HG02759 (cell line): Measurements from ENCODE around the gene ITPR1.

Source experiments
- ATAC-seq: cut with Tn5 transposase; IDR thresholded peaks from one replicate; pipeline ENCODE4 v1.9.1; 2021; ENCODE audit warnings: mild to moderate bottlenecking, moderate library complexity; ENCODE audit not compliant: unreplicated experiment

Gene ITPR1

GRCh38 chr3:4770561-4770960 lies 277.4 kb downstream of the ITPR1 start:
- ATAC-seq = no peak

- ATAC-seq = no peak
Measured at GRCh38 chr3:4771243-4771642, 278.1 kb downstream of the ITPR1 start.

GRCh38 chr3:4772171-4772804 lies 279.1 kb downstream of the ITPR1 start:
- no peak for ATAC-seq

GRCh38 chr3:4772858-4773257 lies 279.7 kb downstream of the ITPR1 start:
- no peak for ATAC-seq

- ATAC-seq = no peak
Measured at GRCh38 chr3:4773583-4773982, 280.4 kb downstream of the ITPR1 start.

GRCh38 chr3:4774531-4774930 lies 281.4 kb downstream of the ITPR1 start:
- no peak for ATAC-seq

GRCh38 chr3:4776399-4776979 lies 283.3 kb downstream of the ITPR1 start:
- ATAC-seq = peak; percentile 31

- ATAC-seq = peak; percentile 87
Measured at GRCh38 chr3:4776980-4777581, 283.9 kb downstream of the ITPR1 start.

GRCh38 chr3:4778119-4778518 lies 285.0 kb downstream of the ITPR1 start:
- no peak for ATAC-seq

GRCh38 chr3:4778740-4779139 lies 285.6 kb downstream of the ITPR1 start:
- no peak for ATAC-seq

GRCh38 chr3:4780545-4780957 lies 287.4 kb downstream of the ITPR1 start:
- no peak for ATAC-seq

GRCh38 chr3:4782095-4782494 lies 288.9 kb downstream of the ITPR1 start:
- ATAC-seq = no peak

- ATAC-seq = no peak
Measured at GRCh38 chr3:4785551-4785950, 292.4 kb downstream of the ITPR1 start.

GRCh38 chr3:4786431-4786830 lies 293.3 kb downstream of the ITPR1 start:
- ATAC-seq = no peak

- ATAC-seq = no peak
Measured at GRCh38 chr3:4791358-4791757, 298.2 kb downstream of the ITPR1 start.

- ATAC-seq = no peak
Measured at GRCh38 chr3:4793311-4793710, 300.2 kb downstream of the ITPR1 start.

GRCh38 chr3:4794331-4794730 lies 301.2 kb downstream of the ITPR1 start:
- ATAC-seq = no peak

- no peak for ATAC-seq
Measured at GRCh38 chr3:4794798-4795197, 301.6 kb downstream of the ITPR1 start.

- ATAC-seq = no peak
Measured at GRCh38 chr3:4795905-4796304, 302.8 kb downstream of the ITPR1 start.

GRCh38 chr3:4797201-4797705 lies 304.1 kb downstream of the ITPR1 start:
- ATAC-seq = no peak

GRCh38 chr3:4799266-4800256 lies 306.4 kb downstream of the ITPR1 start:
- ATAC-seq = no peak
